ENCODE data around the gene NR4A1. TPM values are rescaled to one million over a fixed set of nuclear protein-coding genes. Genes with fewer than 3 reads are reported as not detected.

Gene NR4A1
- total RNA-seq, 2 donors from 2014 or later, result 17.7 to 18.4 TPM

GRCh38 chr12:52026263-52026662 is 25.0 kb upstream of the NR4A1 start:
- Mint-ChIP-seq H3K4me3 (no peak overlapping the region), H3K27me3 (ENCODE audit: insufficient read depth) (peaks cover 37% of the 10 kb centered on the region), H3K9me3 (no peaks in the 10 kb centered on the region), H3K27ac (no peak overlapping the region), H3K4me1 (peaks cover 20% of the 10 kb centered on the region), H3K36me3 (ENCODE audit: low read depth) (no peaks in the 10 kb centered on the region)
- no peak overlapping the region for H3K9ac ChIP-seq (ENCODE audit: extremely low read depth, low read length, poor library complexity, severe bottlenecking)
- peaks cover 29% of the 10 kb centered on the region for H3K27me3 ChIP-seq (ENCODE audit: control insufficient read depth, insufficient read depth, low read length, poor library complexity, severe bottlenecking)
- peaks cover 3% of the 10 kb centered on the region for H3K4me1 ChIP-seq (ENCODE audit: control insufficient read depth, insufficient read depth, low read length)
- TF ChIP-seq CTCF (conservative IDR thresholded peaks at IDR 0.05), result no peak
- DNase-seq, result no peak
- 89 to 97% methylated on average over 4 to 5 of the region's 5 CpGs for WGBS, 2 experiments (ENCODE audit: insufficient coverage in 1 of 2, insufficient read length in 1 of 2)
- no peaks in the 10 kb centered on the region for H3K9me3 ChIP-seq (ENCODE audit: control insufficient read depth, low read length)
- no peaks in the 10 kb centered on the region for H3K36me3 ChIP-seq (ENCODE audit: control insufficient read depth, insufficient read depth, low read length)
- H3K27ac ChIP-seq (ENCODE audit: low read depth, low read length), result no peak overlapping the region
- H3K4me3 ChIP-seq (ENCODE audit: low read length), result no peak overlapping the region

GRCh38 chr12:52027085-52027843 is 24.0 kb upstream of the NR4A1 start:
- peak; percentile 65 for DNase-seq
- Mint-ChIP-seq H3K36me3 (ENCODE audit: low read depth) (no peaks in the 10 kb centered on the region), H3K27me3 (ENCODE audit: insufficient read depth) (peaks cover 29% of the 10 kb centered on the region), H3K4me1 (peaks cover 21% of the 10 kb centered on the region), H3K27ac (no peak overlapping the region), H3K9me3 (no peaks in the 10 kb centered on the region), H3K4me3 (no peak overlapping the region)
- Histone ChIP-seq H3K36me3 (ENCODE audit: control insufficient read depth, insufficient read depth, low read length) (no peaks in the 10 kb centered on the region), H3K9me3 (ENCODE audit: control insufficient read depth, low read length) (no peaks in the 10 kb centered on the region), H3K27me3 (ENCODE audit: control insufficient read depth, insufficient read depth, low read length, poor library complexity, severe bottlenecking) (peaks cover 19% of the 10 kb centered on the region), H3K27ac (ENCODE audit: low read depth, low read length) (no peak overlapping the region), H3K4me1 (ENCODE audit: control insufficient read depth, insufficient read depth, low read length) (peaks cover 3% of the 10 kb centered on the region), H3K9ac (ENCODE audit: extremely low read depth, low read length, poor library complexity, severe bottlenecking) (no peak overlapping the region), H3K4me3 (ENCODE audit: low read length) (no peak overlapping the region)
- WGBS, 2 experiments (ENCODE audit: insufficient coverage in 1 of 2, insufficient read length in 1 of 2), result 78 to 82% methylated on average over 6 to 12 of the region's 12 CpGs
- no peak for TF ChIP-seq CTCF (conservative IDR thresholded peaks at IDR 0.05)

GRCh38 chr12:52029685-52030084 is 21.6 kb upstream of the NR4A1 start:
- Histone ChIP-seq H3K9ac (ENCODE audit: extremely low read depth, low read length, poor library complexity, severe bottlenecking) (no peak overlapping the region), H3K27me3 (ENCODE audit: control insufficient read depth, insufficient read depth, low read length, poor library complexity, severe bottlenecking) (peaks cover 8% of the 10 kb centered on the region), H3K27ac (ENCODE audit: low read depth, low read length) (peak overlapping the region; percentile 34), H3K36me3 (ENCODE audit: control insufficient read depth, insufficient read depth, low read length) (no peaks in the 10 kb centered on the region), H3K9me3 (ENCODE audit: control insufficient read depth, low read length) (no peaks in the 10 kb centered on the region), H3K4me1 (ENCODE audit: control insufficient read depth, insufficient read depth, low read length) (peaks cover 3% of the 10 kb centered on the region), H3K4me3 (ENCODE audit: low read length) (no peak overlapping the region)
- H3K27ac Mint-ChIP-seq, result peak overlapping the region; percentile 81
- H3K27me3 Mint-ChIP-seq (ENCODE audit: insufficient read depth), result peaks cover 15% of the 10 kb centered on the region
- WGBS, 2 experiments (ENCODE audit: insufficient coverage in 1 of 2, insufficient read length in 1 of 2), result 7 to 12% methylated on average over 3 to 4 of the region's 4 CpGs
- DNase-seq, result peak; percentile 97
- no peak for TF ChIP-seq CTCF (conservative IDR thresholded peaks at IDR 0.05)
- no peak overlapping the region for H3K4me3 Mint-ChIP-seq
- peaks cover 19% of the 10 kb centered on the region for H3K4me1 Mint-ChIP-seq
- H3K36me3 Mint-ChIP-seq (ENCODE audit: low read depth), result no peaks in the 10 kb centered on the region
- H3K9me3 Mint-ChIP-seq, result no peaks in the 10 kb centered on the region

Data from endodermal cell (in vitro differentiated cells).